OCI-LY1 (cell line): ENCODE data around the gene SLC2A5.

Source experiments
- EZH2 ChIP-seq: fragments of 200-600 bp; sonication (generic), shearing (Covaris generic); IDR thresholded peaks from 2 replicates; pipeline ENCODE4 v1.8.0; 2017; ENCODE audit warnings: borderline replicate concordance, mixed run types, mild to moderate bottlenecking, antibody characterized with exemption, low read length, moderate library complexity, mixed read lengths
- TF ChIP-seq, protein P1 (sequence below): fragments of 200-600 bp; sonication (generic), shearing (Covaris generic); IDR thresholded peaks from 2 replicates; pipeline ENCODE4 v1.5.1; 2017; ENCODE audit warnings: mild to moderate bottlenecking, antibody characterized with exemption, low read length, moderate library complexity, mixed read lengths

GRCh38 chr1:9037476-9038337 is 31.7 kb downstream of the SLC2A5 start:
- TF ChIP-seq, protein P1, sequence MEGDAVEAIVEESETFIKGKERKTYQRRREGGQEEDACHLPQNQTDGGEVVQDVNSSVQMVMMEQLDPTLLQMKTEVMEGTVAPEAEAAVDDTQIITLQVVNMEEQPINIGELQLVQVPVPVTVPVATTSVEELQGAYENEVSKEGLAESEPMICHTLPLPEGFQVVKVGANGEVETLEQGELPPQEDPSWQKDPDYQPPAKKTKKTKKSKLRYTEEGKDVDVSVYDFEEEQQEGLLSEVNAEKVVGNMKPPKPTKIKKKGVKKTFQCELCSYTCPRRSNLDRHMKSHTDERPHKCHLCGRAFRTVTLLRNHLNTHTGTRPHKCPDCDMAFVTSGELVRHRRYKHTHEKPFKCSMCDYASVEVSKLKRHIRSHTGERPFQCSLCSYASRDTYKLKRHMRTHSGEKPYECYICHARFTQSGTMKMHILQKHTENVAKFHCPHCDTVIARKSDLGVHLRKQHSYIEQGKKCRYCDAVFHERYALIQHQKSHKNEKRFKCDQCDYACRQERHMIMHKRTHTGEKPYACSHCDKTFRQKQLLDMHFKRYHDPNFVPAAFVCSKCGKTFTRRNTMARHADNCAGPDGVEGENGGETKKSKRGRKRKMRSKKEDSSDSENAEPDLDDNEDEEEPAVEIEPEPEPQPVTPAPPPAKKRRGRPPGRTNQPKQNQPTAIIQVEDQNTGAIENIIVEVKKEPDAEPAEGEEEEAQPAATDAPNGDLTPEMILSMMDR = no peak
- no peak for TF ChIP-seq EZH2
